ENCODE measurements around the gene NCS1. TPM values are rescaled to one million over a fixed set of nuclear protein-coding genes. Genes with fewer than 3 reads are reported as not detected.

The NCS1 gene
- total and polyA plus RNA-seq, 2 of the 8 experiments (the other 6 are each of a cell fraction or from before 2014, with no cell fraction given), result 34.7 to 47.6 TPM

GRCh38 chr9:130122456-130122855 lies 49.7 kb upstream of the NCS1 start:
- H3K23ac ChIP-seq (ENCODE audit: insufficient read length), result no peak overlapping the region
- no peak for DNase-seq (ENCODE audit: low read depth in 1 of 2, low spot score in 2 of 2)

More at GRCh38 chr9:130122456-130122855, 49.7 kb upstream of the NCS1 start:
- Histone ChIP-seq H4K8ac (ENCODE audit: extremely low read depth, insufficient read depth, low read length) (no peak overlapping the region), H3K9me3 (ENCODE audit: insufficient read depth in 2 of 2, low read depth in 1 of 2, low read length in 1 of 2) (no peaks in the 10 kb centered on the region), H2BK15ac (ENCODE audit: low read length) (no peak overlapping the region), H3K9ac (replicated peaks in 1 of 4; ENCODE audit: extremely low read depth in 1 of 4, low read depth in 3 of 4, low read length in 3 of 4) (no peak overlapping the region; a peak in 1 of 7 replicates), H3K79me2 (ENCODE audit: control insufficient read depth in 1 of 2, insufficient read depth in 2 of 2, low read length in 2 of 2) (no peaks in the 10 kb centered on the region), H3K36me3 (ENCODE audit: control insufficient read depth in 2 of 4, insufficient read depth in 4 of 4, low read length in 3 of 4) (no peaks in the 10 kb centered on the region; a peak in 1 of 8 replicates), H3K23me2 (ENCODE audit: low read depth, low read length) (no peaks in the 10 kb centered on the region), H2BK12ac (ENCODE audit: low read depth, low read length) (no peak overlapping the region), H2AFZ (ENCODE audit: low read length) (no peak overlapping the region), H2AK5ac (ENCODE audit: low read depth, low read length) (no peak overlapping the region), H2BK5ac (ENCODE audit: low read depth, low read length) (0 out of 2 replicates have a peak overlapping the region, but pooled peaks have one; percentile 8), H3K4ac (replicated peaks; ENCODE audit: insufficient read length, low read depth, low read length) (no peak overlapping the region), H3K4me3 (ENCODE audit: extremely low read depth in 1 of 4, insufficient read depth in 2 of 4, low read depth in 3 of 4, low read length in 4 of 4) (no peak overlapping the region), H4K20me1 (replicated peaks in 1 of 2; ENCODE audit: control insufficient read depth in 1 of 2, insufficient read depth in 2 of 2, low read length in 2 of 2) (peaks cover 0 to 2% of the 10 kb centered on the region in 2 experiments), H3K79me1 (ENCODE audit: low read depth, low read length) (no peaks in the 10 kb centered on the region), H3K27me3 (replicated peaks in 1 of 4; ENCODE audit: control insufficient read depth in 3 of 4, extremely low read depth in 1 of 4, insufficient read depth in 3 of 4, low read length in 3 of 4) (peaks cover 0 to 1% (median 0%) of the 10 kb centered on the region in 4 experiments; a peak in 1 of 7 replicates), H2BK20ac (ENCODE audit: low read length) (no peak overlapping the region), H3K4me1 (replicated peaks in 1 of 4; ENCODE audit: control insufficient read depth in 3 of 4, insufficient read depth in 4 of 4, low read length in 3 of 4) (peaks cover 8 to 15% (median 10%) of the 10 kb centered on the region in 4 experiments), H4K5ac (ENCODE audit: insufficient read length, low read depth, low read length) (no peak overlapping the region), H3K27ac (ENCODE audit: low read depth, low read length) (no peak overlapping the region), H3K14ac (ENCODE audit: insufficient read length) (no peak overlapping the region), H3K4me2 (ENCODE audit: insufficient read depth in 1 of 2, low read depth in 2 of 2, low read length in 2 of 2) (no peak overlapping the region), H3K18ac (ENCODE audit: extremely low read depth, low read length) (no peak overlapping the region), H2BK120ac (replicated peaks; ENCODE audit: low read depth, low read length) (no peak overlapping the region), H3K56ac (replicated peaks; ENCODE audit: insufficient read length, low read depth, low read length) (no peak overlapping the region), H4K91ac (replicated peaks; ENCODE audit: insufficient read length, low read length) (no peak overlapping the region)
- no peak for FAIRE-seq
- TF ChIP-seq E2F6 (IDR thresholded peaks at IDR 0.05), result no peak
- no peak for TF ChIP-seq GABPA (IDR thresholded peaks at IDR 0.05; ENCODE audit: borderline replicate concordance, insufficient read depth, low read length)
- no peak for TF ChIP-seq KDM1A (IDR thresholded peaks at IDR 0.05; ENCODE audit: borderline replicate concordance, low read length)
- TF ChIP-seq SRF (IDR thresholded peaks at IDR 0.05; ENCODE audit: low read depth, low read length), result no peak
- TF ChIP-seq POLR2A (IDR thresholded peaks at IDR 0.05; ENCODE audit: control extremely low read depth in 1 of 2, low read depth in 2 of 2, low read length in 2 of 2), result no peak
- TF ChIP-seq ASH2L (IDR thresholded peaks at IDR 0.05; ENCODE audit: low read length), result no peak
- no peak for TF ChIP-seq PHF8 (conservative IDR thresholded peaks at IDR 0.05; ENCODE audit: low read depth, low read length)
- no peak for TF ChIP-seq SIX5 (IDR thresholded peaks at IDR 0.05; ENCODE audit: low read depth, low read length)
- no peak for TF ChIP-seq SAP30 (IDR thresholded peaks at IDR 0.05; ENCODE audit: insufficient read depth, insufficient replicate concordance, low read length)
- 88% methylated on average over 7 of the region's 7 CpGs; no CpG with 5 or more reads in 1 of the 2 experiments for WGBS, 2 experiments (ENCODE audit: extremely low coverage in 1 of 2, insufficient coverage in 1 of 2, insufficient read length in 1 of 2, insufficient replicate concordance in 2 of 2, low coverage in 1 of 2, low lambda C conversion rate in 2 of 2, missing lambda C conversion rate in 1 of 2)
- ChIA-PET CTCF (ENCODE audit: partially characterized antibody) (interaction anchor here (0.6 to 3.8 kb wide), 4 partner anchors 14 to 182 kb away, joined by 3 to 35 read pairs (median 9); no protein-coding TSS in a partner anchor), POLR2A (ENCODE audit: partially characterized antibody) (no interaction called here)

Measured in H1 (cell line).